A549 treated with CpdA at 1 μM for 4 hours (cell line): ENCODE measurements around the gene STARD13. TPM values are rescaled to one million over a fixed set of nuclear protein-coding genes. Genes with fewer than 3 reads are reported as not detected.

Source experiments
- total RNA-seq: library from RNA; stranded (reverse); fragments of 200-300 nt; extraction: Qiagen RNA extraction; gene quantifications from 5 replicates; pipeline ENCODE4 v1.2.3, GENCODE V29; 2022; ENCODE audit warnings: low read depth

STARD13 gene
- total RNA-seq, result 2.6 to 4.3 TPM (median 2.9 TPM) in 5 replicates

GRCh38 chr13:33285420-33286124 lies at the start of gene STARD13:
Gene STARD13 (minus strand): TSS chr13:33285755. CDS start chr13:33285638, 117 bp downstream.

